ENCODE data around the gene UBE2U. TPM values are rescaled to one million over a fixed set of nuclear protein-coding genes. Genes with fewer than 3 reads are reported as not detected.

The UBE2U gene
- total RNA-seq, 8 experiments from 2014 or later: 0.47 TPM; not detected in 7

DNA sequence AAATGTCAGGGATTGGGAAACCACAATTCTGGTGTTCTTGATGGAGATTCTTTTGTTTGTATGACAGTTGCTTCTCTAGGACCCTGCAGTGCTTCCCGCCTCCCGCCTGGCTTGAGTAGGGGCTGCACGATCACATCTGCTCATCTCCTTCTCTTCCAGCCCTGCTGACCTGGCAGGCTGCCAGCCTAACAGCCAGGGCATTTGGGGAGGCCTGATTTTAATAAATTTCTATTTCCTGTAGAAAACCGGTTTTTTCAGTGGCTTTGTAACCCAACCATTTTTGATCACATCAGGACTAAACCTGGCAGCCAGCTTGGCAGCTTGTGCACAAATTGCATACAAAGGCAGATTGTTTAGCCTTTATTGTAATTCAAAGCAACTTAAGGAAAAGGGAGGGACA is 78.9 kb downstream of the UBE2U start:
- peak in 5 of 8 experiments; percentile 92 to 99 (median 97) for ATAC-seq (replicated peaks in 6 of 8)
- 0 to 35% (median 27%) methylated on average over 1 to 4 of the region's 4 CpGs; no CpG with 5 or more reads in 2 of the 10 experiments for WGBS, 10 experiments
- in situ Hi-C loops (cut with MboI; ENCODE audit: low pct_unique_long_range_greater_than_20kb in 2 of 9, low sequenced_read_pairs in 9 of 9, unreplicated experiment in 9 of 9): no loop called here

GRCh38 chr1:64287071-64287470 is 83.6 kb downstream of the UBE2U start:
- peak in 1 of 8 experiments; percentile 33 for ATAC-seq (replicated peaks in 6 of 8)
- in situ Hi-C loops (cut with MboI; ENCODE audit: low pct_unique_long_range_greater_than_20kb in 2 of 9, low sequenced_read_pairs in 9 of 9, unreplicated experiment in 9 of 9): no loop called here
- WGBS, 10 experiments: 37 to 100% (median 72%) methylated on average over 1 to 3 of the region's 3 CpGs

More for the DNA sequence above, 78.9 kb downstream of the UBE2U start:
- Histone ChIP-seq H3K27ac (no peak overlapping the region), H3K4me1 (replicated peaks in 1 of 2) (peaks cover 7 to 9% of the 10 kb centered on the region in 2 donors), H3K4me3 (no peak overlapping the region)

GRCh38 chr1:64290420-64290819 is 87.0 kb downstream of the UBE2U start:
- H3K4me1 ChIP-seq (replicated peaks in 1 of 2): peaks cover 0 to 13% of the 10 kb centered on the region in 2 donors
- WGBS, 10 experiments: 89 to 100% (median 100%) methylated on average over 1 of the region's 1 CpG; no CpG with 5 or more reads in 2 of the 10 experiments
- no peak overlapping the region for H3K4me3 ChIP-seq
- H3K27ac ChIP-seq: no peak overlapping the region
- no peak for ATAC-seq (replicated peaks in 6 of 8)
- in situ Hi-C loops (cut with MboI; ENCODE audit: low pct_unique_long_range_greater_than_20kb in 2 of 9, low sequenced_read_pairs in 9 of 9, unreplicated experiment in 9 of 9): no loop called here

More at GRCh38 chr1:64287071-64287470, 83.6 kb downstream of the UBE2U start:
- Histone ChIP-seq H3K27ac (no peak overlapping the region), H3K4me1 (replicated peaks in 1 of 2) (peaks cover under 1 to 16% of the 10 kb centered on the region in 2 donors), H3K4me3 (no peak overlapping the region)

DNA sequence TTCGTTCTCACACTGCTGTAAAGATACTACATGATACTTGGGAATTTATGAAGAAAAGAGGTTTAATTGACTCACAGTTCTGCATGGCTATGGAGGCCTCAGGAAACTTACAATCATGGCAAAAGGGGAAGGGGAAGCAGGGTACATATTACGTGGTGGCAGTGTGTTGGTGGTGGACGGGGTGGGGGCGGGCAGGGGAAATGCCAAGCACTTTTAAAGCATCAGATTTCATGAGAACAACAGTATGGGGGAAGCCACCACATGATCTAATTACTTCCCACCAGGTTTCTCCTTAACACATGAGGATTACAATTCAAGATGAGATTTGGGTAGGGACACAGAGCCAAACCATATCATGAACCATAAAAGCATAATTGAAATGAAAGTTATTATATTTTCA is 88.5 kb downstream of the UBE2U start:
- in situ Hi-C loops (cut with MboI; ENCODE audit: low pct_unique_long_range_greater_than_20kb in 2 of 9, low sequenced_read_pairs in 9 of 9, unreplicated experiment in 9 of 9): no loop called here
- peaks cover 0 to 10% of the 10 kb centered on the region in 2 donors for H3K4me1 ChIP-seq (replicated peaks in 1 of 2)
- H3K27ac ChIP-seq: no peak overlapping the region
- no peak for ATAC-seq (replicated peaks in 6 of 8)
- WGBS, 10 experiments: 44 to 100% (median 71%) methylated on average over 1 to 3 of the region's 4 CpGs; no CpG with 5 or more reads in 4 of the 10 experiments
- no peak overlapping the region for H3K4me3 ChIP-seq

DNA sequence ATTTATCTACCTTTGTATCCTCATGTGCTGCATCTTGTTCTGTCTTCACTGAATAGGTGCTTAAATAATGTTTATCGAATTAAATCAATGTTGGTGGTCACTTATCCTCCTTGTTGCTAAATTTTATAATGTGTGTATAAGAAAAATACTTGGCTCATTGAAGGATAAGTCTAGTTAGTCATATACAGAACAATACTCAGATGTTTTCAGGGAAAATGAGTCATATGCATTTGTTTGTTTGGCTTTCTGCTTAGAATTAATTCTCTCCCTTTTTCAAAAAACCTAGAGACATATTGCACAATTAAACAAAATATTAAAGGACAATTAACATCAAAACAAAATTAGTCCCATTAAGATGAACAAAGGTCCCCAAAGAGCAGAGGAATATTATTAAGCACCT is 89.0 kb downstream of the UBE2U start:
- Histone ChIP-seq H3K4me1 (replicated peaks in 1 of 2) (peaks cover 0 to 6% of the 10 kb centered on the region in 2 donors), H3K27ac (no peak overlapping the region), H3K4me3 (no peak overlapping the region)
- ATAC-seq (replicated peaks in 6 of 8): no peak
- WGBS, 10 experiments: 11 to 100% (median 79%) methylated on average over 1 of the region's 1 CpG
- in situ Hi-C loops (cut with MboI; ENCODE audit: low pct_unique_long_range_greater_than_20kb in 2 of 9, low sequenced_read_pairs in 9 of 9, unreplicated experiment in 9 of 9): no loop called here

- Histone ChIP-seq H3K4me1 (replicated peaks in 1 of 2) (no peaks in the 10 kb centered on the region), H3K27ac (no peak overlapping the region), H3K4me3 (no peak overlapping the region)
- no peak for ATAC-seq (replicated peaks in 6 of 8)
- WGBS, 10 experiments: 80 to 100% (median 96%) methylated on average over 1 to 4 of the region's 4 CpGs; no CpG with 5 or more reads in 7 of the 10 experiments
- in situ Hi-C loops (cut with MboI; ENCODE audit: low pct_unique_long_range_greater_than_20kb in 2 of 9, low sequenced_read_pairs in 9 of 9, unreplicated experiment in 9 of 9): no loop called here
Observed at GRCh38 chr1:64293820-64294219, 90.4 kb downstream of the UBE2U start.

DNA sequence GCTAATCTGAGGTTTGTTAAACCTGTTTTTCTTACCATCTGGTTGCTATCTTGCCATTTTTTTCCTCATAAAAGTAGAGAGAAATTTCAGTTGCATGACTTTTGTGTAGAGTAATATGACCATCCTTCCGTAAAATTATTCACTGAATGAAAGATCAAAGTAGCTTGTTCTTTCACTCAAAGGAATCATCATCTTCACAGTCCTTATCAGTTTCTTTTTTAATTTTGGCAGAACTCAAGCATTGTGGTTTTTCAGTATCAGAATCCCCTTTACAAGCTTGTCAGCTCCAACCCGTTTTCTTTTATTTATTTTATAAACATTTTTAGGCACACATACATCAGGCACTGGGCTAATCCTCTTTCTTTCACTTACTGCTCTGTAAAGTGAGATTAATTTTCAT is 91.7 kb downstream of the UBE2U start:
- no peak for ATAC-seq (replicated peaks in 6 of 8)
- H3K4me1 ChIP-seq (replicated peaks in 1 of 2): no peaks in the 10 kb centered on the region
- 0 to 100% (median 86%) methylated on average over 1 to 2 of the region's 2 CpGs for WGBS, 10 experiments
- no peak overlapping the region for H3K27ac ChIP-seq
- H3K4me3 ChIP-seq: no peak overlapping the region
- in situ Hi-C loops (cut with MboI; ENCODE audit: low pct_unique_long_range_greater_than_20kb in 2 of 9, low sequenced_read_pairs in 9 of 9, unreplicated experiment in 9 of 9): no loop called here

- ATAC-seq (replicated peaks in 6 of 8): no peak
- in situ Hi-C loops (cut with MboI; ENCODE audit: low pct_unique_long_range_greater_than_20kb in 2 of 9, low sequenced_read_pairs in 9 of 9, unreplicated experiment in 9 of 9): no loop called here
- no peak overlapping the region for H3K27ac ChIP-seq
- no peaks in the 10 kb centered on the region for H3K4me1 ChIP-seq (replicated peaks in 1 of 2)
- H3K4me3 ChIP-seq: no peak overlapping the region
Observed at GRCh38 chr1:64295561-64295960, 92.1 kb downstream of the UBE2U start.

DNA sequence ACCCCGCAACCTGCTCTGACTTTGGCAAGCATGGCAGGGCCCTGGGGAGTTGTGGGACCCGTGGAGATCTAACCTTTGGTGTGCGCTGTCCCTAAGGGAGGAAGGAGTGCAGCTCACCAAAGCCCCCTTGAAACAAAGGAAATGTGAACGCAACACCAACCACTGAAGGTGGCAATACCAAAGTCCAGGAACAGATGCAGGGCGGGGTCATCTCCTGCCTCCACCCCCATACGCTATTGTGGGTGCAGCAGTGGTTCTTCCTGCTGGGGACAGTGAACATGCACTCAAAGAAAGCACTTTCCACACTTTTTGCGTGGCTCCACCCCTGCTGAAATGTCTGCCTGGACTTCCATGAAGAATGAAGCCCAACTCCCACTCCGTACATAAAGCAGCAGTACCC is 93.0 kb downstream of the UBE2U start:
- Histone ChIP-seq H3K4me1 (replicated peaks in 1 of 2) (no peaks in the 10 kb centered on the region), H3K27ac (no peak overlapping the region), H3K4me3 (no peak overlapping the region)
- in situ Hi-C loops (cut with MboI; ENCODE audit: low pct_unique_long_range_greater_than_20kb in 2 of 9, low sequenced_read_pairs in 9 of 9, unreplicated experiment in 9 of 9): no loop called here
- 63 to 100% (median 86%) methylated on average over 1 to 8 of the region's 8 CpGs for WGBS, 10 experiments
- ATAC-seq (replicated peaks in 6 of 8): no peak

- Histone ChIP-seq H3K27ac (no peak overlapping the region), H3K4me3 (no peak overlapping the region), H3K4me1 (replicated peaks in 1 of 2) (peaks cover 6 to 7% of the 10 kb centered on the region in 2 donors)
- ATAC-seq (replicated peaks in 6 of 8): no peak
- WGBS, 10 experiments: 78 to 100% (median 83%) methylated on average over 1 to 3 of the region's 3 CpGs; no CpG with 5 or more reads in 3 of the 10 experiments
- in situ Hi-C loops (cut with MboI; ENCODE audit: low pct_unique_long_range_greater_than_20kb in 2 of 9, low sequenced_read_pairs in 9 of 9, unreplicated experiment in 9 of 9): no loop called here
Observed at GRCh38 chr1:64302194-64302593, 98.8 kb downstream of the UBE2U start.

GRCh38 chr1:64302971-64303370 is 99.5 kb downstream of the UBE2U start:
- ATAC-seq (replicated peaks in 6 of 8): no peak
- in situ Hi-C loops (cut with MboI; ENCODE audit: low pct_unique_long_range_greater_than_20kb in 2 of 9, low sequenced_read_pairs in 9 of 9, unreplicated experiment in 9 of 9): no loop called here
- WGBS, 10 experiments: 51 to 83% (median 76%) methylated on average over 1 to 2 of the region's 2 CpGs; no CpG with 5 or more reads in 3 of the 10 experiments
- Histone ChIP-seq H3K27ac (no peak overlapping the region), H3K4me1 (replicated peaks in 1 of 2) (peaks cover 6 to 7% of the 10 kb centered on the region in 2 donors), H3K4me3 (no peak overlapping the region)

GRCh38 chr1:64304823-64305222 is 101.4 kb downstream of the UBE2U start:
- in situ Hi-C loops (cut with MboI; ENCODE audit: low pct_unique_long_range_greater_than_20kb in 2 of 9, low sequenced_read_pairs in 9 of 9, unreplicated experiment in 9 of 9): no loop called here
- peak in 2 of 8 experiments; percentile 30 to 52 for ATAC-seq (replicated peaks in 6 of 8)
- Histone ChIP-seq H3K27ac (no peak overlapping the region), H3K4me3 (no peak overlapping the region), H3K4me1 (replicated peaks in 1 of 2) (peaks cover 20 to 22% of the 10 kb centered on the region in 2 donors)

- 56 to 91% (median 75%) methylated on average over 2 to 6 of the region's 6 CpGs; no CpG with 5 or more reads in 1 of the 10 experiments for WGBS, 10 experiments
- Histone ChIP-seq H3K27ac (peak overlapping the region in 1 of 2 donors; percentile 61), H3K4me1 (replicated peaks in 1 of 2) (peaks cover 21% of the 10 kb centered on the region in 2 donors), H3K4me3 (no peak overlapping the region)
- in situ Hi-C loops (cut with MboI; ENCODE audit: low pct_unique_long_range_greater_than_20kb in 2 of 9, low sequenced_read_pairs in 9 of 9, unreplicated experiment in 9 of 9): no loop called here
- peak in 5 of 8 experiments; percentile 54 to 84 (median 77) for ATAC-seq (replicated peaks in 6 of 8)
Observed at GRCh38 chr1:64308866-64309265, 105.4 kb downstream of the UBE2U start.

DNA sequence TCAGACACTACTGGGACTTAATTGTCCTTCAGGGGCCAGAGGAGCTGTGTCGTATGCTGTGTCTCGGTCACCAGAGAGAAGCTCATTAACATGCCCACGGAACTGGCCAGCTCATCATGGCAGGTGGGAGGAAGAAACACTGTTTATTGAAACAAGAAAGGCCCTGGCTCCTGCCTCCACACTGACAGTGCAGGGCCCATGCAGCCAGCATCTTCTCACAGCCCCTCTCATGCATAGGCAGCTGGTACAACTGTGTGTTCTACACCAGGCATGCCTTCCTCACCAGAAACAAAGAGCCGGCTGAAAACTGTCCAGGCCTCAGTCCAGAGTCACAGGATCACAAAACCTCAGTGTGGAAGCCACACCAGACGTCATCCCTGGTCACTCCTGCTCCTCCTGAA is 106.0 kb downstream of the UBE2U start:
- Histone ChIP-seq H3K27ac (peak overlapping the region; percentile 12 to 73), H3K4me3 (no peak overlapping the region), H3K4me1 (replicated peaks in 1 of 2) (peaks cover 21% of the 10 kb centered on the region in 2 donors)
- WGBS, 10 experiments: 59 to 100% (median 80%) methylated on average over 1 to 5 of the region's 5 CpGs; no CpG with 5 or more reads in 3 of the 10 experiments
- ATAC-seq (replicated peaks in 6 of 8): peak in 5 of 8 experiments; percentile 45 to 84 (median 75)
- in situ Hi-C loops (cut with MboI; ENCODE audit: low pct_unique_long_range_greater_than_20kb in 2 of 9, low sequenced_read_pairs in 9 of 9, unreplicated experiment in 9 of 9): no loop called here

Measured in motor neuron (in vitro differentiated cells).